GM12872 (cell line): ENCODE measurements around the gene ITPRID1.

Experiments used
- TF ChIP-seq, protein P1 (sequence below): IDR thresholded peaks from 3 replicates; pipeline ENCODE4 v1.5.1; 2011; ENCODE audit warnings: low read depth, mild to moderate bottlenecking, low read length, moderate library complexity; ENCODE audit not compliant: insufficient read depth

Gene ITPRID1

DNA sequence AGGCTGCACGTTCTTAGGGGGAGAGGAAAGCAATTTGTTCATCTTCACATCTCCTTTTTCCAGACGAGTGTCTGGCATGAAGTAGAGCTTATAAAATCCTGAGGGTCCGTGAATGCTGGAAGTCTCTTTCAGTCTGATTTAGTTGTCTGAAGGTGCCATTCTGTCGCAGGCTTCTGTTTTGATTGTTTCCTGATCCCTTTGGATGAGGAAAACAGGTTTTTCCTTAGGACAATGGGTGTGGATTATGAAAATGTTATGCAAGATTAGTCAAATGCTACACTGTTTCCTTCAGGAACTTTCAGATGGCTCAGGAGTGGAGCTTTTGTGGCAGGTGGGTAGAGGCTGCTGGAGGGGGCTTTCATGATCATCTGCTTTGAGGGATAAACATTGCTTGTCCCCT lies at the start of gene ITPRID1:
Gene ITPRID1 (plus strand): TSS at position 301 of the 400 bp plus-strand sequence. CDS start 38,935 bp downstream, outside the sequence.
- TF ChIP-seq, protein P1, sequence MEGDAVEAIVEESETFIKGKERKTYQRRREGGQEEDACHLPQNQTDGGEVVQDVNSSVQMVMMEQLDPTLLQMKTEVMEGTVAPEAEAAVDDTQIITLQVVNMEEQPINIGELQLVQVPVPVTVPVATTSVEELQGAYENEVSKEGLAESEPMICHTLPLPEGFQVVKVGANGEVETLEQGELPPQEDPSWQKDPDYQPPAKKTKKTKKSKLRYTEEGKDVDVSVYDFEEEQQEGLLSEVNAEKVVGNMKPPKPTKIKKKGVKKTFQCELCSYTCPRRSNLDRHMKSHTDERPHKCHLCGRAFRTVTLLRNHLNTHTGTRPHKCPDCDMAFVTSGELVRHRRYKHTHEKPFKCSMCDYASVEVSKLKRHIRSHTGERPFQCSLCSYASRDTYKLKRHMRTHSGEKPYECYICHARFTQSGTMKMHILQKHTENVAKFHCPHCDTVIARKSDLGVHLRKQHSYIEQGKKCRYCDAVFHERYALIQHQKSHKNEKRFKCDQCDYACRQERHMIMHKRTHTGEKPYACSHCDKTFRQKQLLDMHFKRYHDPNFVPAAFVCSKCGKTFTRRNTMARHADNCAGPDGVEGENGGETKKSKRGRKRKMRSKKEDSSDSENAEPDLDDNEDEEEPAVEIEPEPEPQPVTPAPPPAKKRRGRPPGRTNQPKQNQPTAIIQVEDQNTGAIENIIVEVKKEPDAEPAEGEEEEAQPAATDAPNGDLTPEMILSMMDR: no peak

DNA sequence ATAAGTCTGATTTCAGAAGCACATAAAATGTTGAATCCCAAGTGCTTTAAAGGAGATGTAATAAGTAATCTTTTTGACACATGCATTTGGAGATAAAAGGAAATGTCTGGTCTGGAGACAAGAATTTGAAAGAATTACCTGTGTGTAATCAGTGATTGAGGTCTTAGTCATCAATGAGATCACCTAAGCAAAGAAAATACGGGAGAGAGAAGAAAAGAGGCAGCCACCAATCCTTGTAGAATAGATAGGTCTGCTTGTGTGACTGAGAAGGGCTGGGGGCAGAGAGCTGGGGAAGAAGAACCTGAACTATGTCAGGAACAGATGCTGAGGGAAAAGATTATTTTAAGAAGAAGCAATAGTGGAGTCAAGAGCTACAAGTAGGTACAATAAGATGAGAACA lies 49.3 kb upstream of the ITPRID1 start:
- TF ChIP-seq, protein P1: no peak

DNA sequence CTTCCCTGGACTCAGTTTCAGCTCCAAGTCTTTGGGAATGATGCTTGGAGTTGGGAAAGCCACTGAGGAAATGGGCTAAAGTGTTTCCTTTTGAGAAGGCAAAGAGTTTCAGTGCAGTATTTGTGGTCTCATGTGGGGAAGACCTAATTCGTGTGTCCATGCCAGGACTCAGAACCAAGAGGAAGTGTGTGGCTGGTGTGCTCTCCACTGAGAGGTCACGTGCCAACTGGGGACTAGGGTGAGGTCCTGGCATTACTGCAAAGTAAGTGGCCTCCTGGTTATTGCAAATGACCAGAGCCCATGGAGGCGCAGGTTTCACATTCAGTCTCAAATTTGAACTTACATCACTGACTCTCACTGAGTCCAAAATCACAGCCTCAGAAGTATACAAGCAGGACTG lies 48.6 kb upstream of the ITPRID1 start:
- TF ChIP-seq, protein P1: no peak

DNA sequence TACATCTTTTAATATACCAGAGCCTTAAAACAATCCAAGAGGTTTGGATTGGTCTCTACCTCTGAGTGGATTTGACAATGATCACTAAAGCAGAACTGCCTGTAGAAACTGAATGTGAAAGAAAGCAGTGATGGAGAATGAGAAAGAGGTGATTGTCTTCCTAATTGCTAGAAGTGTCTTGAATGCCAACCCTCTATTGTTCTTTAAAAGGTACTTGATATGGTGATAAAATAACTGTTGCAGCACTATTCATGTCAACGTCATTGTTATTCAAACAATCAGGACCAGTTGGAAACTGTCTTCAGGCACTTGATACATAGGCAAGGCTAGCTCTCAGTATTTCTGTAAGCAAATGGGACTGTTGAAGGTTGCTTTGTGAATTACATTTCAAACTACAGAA lies 47.9 kb upstream of the ITPRID1 start:
- TF ChIP-seq, protein P1: no peak

DNA sequence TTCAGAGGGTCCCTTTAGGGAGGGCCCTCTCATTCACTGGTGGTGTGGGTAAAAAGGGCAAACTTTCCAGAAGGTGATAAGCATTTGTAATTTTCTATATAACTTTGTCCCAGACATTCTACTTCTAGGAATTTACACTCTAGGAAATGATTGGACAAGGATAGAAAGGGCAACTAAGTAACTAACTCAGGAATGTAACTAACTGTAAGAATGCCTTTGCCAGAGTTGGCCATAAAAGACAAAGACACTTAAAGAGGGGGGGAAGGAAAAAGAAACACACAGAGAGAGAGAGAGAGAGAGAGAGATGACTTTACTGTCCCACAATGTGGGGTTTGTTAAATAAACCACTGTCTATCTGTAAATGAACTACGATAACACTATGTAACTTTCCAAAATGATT lies 38.5 kb upstream of the ITPRID1 start:
- TF ChIP-seq, protein P1: no peak

DNA sequence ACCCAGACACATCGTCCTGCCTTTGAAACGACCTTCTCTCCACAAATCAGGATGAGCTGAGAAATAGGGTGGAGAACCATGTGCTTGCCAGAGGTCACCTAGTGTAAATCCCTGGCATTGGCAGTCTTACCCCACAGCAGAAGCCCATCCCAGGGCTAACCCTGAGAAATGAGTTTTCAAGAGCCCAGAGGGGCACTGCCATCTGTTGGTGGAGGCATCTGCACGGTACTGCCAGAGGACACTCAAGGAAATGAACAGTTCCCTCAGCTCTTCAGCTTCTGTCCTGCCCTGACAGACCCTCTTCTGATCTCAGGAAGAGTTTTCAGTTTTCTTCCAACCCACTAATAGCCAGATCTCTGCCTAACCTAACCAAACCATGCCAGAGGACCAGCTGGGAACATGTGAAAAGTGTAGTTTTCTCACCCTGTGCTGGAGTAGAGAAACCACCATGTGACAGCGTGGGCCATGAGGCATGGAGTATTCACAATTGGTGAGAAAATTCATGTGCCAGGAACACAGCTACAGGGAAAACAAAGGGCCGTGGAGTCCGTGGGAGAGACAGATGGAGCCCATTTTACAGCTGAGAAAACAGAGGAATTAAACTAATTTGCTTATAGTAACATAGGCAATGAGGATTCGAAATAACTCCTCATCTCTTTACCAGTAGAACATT lies 37.7 kb upstream of the ITPRID1 start:
- TF ChIP-seq, protein P1: no peak

DNA sequence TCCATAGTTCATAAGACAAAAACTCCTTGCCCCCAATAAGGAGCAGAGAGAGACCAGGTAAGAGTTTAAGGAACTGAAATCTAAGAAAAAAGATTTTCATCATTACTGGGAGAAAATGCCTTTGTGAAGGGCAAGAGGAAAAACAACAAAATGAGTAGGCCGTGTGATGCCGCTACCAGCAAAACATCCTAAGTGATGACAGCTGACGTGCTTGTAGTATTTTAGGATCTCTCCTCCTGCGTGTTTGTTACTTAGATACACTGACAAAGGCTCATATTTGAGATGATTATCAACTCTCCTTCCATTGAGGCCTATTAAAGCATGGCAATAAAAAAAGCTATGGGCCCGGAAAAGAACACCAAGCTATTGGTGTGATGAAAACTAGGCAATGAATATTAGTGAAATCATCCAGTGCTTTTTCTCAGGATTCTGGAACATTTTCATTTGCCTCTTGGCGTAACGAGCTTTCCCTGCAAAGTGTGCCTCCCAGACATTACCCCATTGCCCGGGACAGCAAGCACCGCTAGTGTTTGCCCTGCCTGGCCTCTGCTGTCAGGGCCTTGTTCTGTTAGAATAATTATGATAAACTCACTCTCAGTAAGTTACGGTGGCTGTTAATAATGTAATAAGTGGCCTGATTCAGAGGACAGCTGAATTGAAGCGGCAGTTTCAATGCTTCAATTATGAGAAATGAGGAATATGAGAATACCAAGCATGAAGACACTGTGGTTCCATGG lies 36.8 kb upstream of the ITPRID1 start:
- TF ChIP-seq, protein P1: no peak
